GM12878 (cell line): Measurements from ENCODE around the gene TNRC6B. TPM values are rescaled to one million over a fixed set of nuclear protein-coding genes. Genes with fewer than 3 reads are reported as not detected.
A peak's percentile ranks its signal among the peaks of the same experiment; 100 is the strongest.

Experiments
- CREB1 ChIP-seq: IDR thresholded peaks from 2 replicates; pipeline ENCODE4 v1.6.1; 2012; ENCODE audit warnings: low read depth, mild to moderate bottlenecking, inconsistent platforms
- DPF2 ChIP-seq: fragments of 450-650 bp; IDR thresholded peaks from 2 replicates; pipeline ENCODE4 v1.6.1; 2017; ENCODE audit warnings: mild to moderate bottlenecking
- EED ChIP-seq: sonication (generic); IDR thresholded peaks from 2 replicates; pipeline ENCODE4 v1.6.1; 2016; ENCODE audit warnings: antibody characterized with exemption, low read depth
- JUNB ChIP-seq: IDR thresholded peaks from 2 replicates; pipeline ENCODE4 v1.6.1; 2016; ENCODE audit warnings: antibody characterized with exemption, mild to moderate bottlenecking
- MEF2A ChIP-seq: IDR thresholded peaks from 2 replicates; pipeline ENCODE4 v1.6.1; 2011; ENCODE audit warnings: low read depth, mild to moderate bottlenecking, low read length, moderate library complexity; ENCODE audit not compliant: insufficient read depth
- NFYA ChIP-seq: IDR thresholded peaks from 2 replicates; pipeline ENCODE4 v1.6.1; 2011; ENCODE audit warnings: low read depth, mild to moderate bottlenecking, low read length, improper control_type of control experiment, borderline replicate concordance
- NFYB ChIP-seq: IDR thresholded peaks from 2 replicates; pipeline ENCODE4 v1.6.1; 2011; ENCODE audit warnings: low read depth, mild to moderate bottlenecking, low read length, improper control_type of control experiment, moderate library complexity; ENCODE audit not compliant: insufficient read depth
- SREBF2 ChIP-seq: IDR thresholded peaks from 2 replicates; pipeline ENCODE4 v1.6.1; 2012; ENCODE audit warnings: mild to moderate bottlenecking, low read length
- polyA plus RNA-seq, 11 experiments: library from polyadenylated mRNA; depleted of rRNA in 4 of 11; unstranded in 6 of 11; stranded (reverse) in 5 of 11; fragments of >200 nt; fragmentation: Nextera tagmentation in 4 of 11; fragmentation: Illumina TruSeq in 1 of 11; extraction: Ambion mirVana in 4 of 11; extraction: Trizol in 1 of 11; gene quantifications; 1 replicate in 1 of 11; 2 replicates in 10 of 11; pipeline versions ENCODE4 v1.2.1 to v1.2.3, GENCODE V29; 2011 to 2016; ENCODE audit warnings: inconsistent platforms in 2 of 11, missing spikeins in 2 of 11, low read depth in 1 of 11
- total RNA-seq, 4 experiments: library from RNA; depleted of rRNA in 3 of 4; stranded (reverse); fragments of >200 nt in 3 of 4; fragmentation: Illumina TruSeq in 1 of 4; extraction: Trizol in 1 of 4; gene quantifications; 2 replicates each; pipeline versions ENCODE4 v1.2.1 to v1.2.3, GENCODE V29; 2013 to 2021
- TF ChIP-seq, protein P1 (sequence below): fragments of 450-650 bp; IDR thresholded peaks from 2 replicates; pipeline ENCODE4 v1.6.1; 2017; ENCODE audit warnings: mild to moderate bottlenecking, low read depth, inconsistent platforms; ENCODE audit not compliant: poor library complexity, severe bottlenecking
- TF ChIP-seq, protein P2 (sequence below): fragments of 150-350 bp; IDR thresholded peaks from 2 replicates; pipeline ENCODE4 v1.6.1; 2014; ENCODE audit warnings: mild to moderate bottlenecking, low read depth, low read length
- TF ChIP-seq, protein P3 (sequence below): fragments of 450-650 bp; formaldehyde crosslinking; IDR thresholded peaks from 2 replicates; pipeline ENCODE4 v1.4.0; 2020; ENCODE audit warnings: mild to moderate bottlenecking, moderate library complexity

The TNRC6B gene
- total and polyA plus RNA-seq, 10 of the 15 experiments (the other 5 are each of a cell fraction or from before 2014, with no cell fraction given) = 3.6 to 32.8 (median 16.4) TPM

DNA sequence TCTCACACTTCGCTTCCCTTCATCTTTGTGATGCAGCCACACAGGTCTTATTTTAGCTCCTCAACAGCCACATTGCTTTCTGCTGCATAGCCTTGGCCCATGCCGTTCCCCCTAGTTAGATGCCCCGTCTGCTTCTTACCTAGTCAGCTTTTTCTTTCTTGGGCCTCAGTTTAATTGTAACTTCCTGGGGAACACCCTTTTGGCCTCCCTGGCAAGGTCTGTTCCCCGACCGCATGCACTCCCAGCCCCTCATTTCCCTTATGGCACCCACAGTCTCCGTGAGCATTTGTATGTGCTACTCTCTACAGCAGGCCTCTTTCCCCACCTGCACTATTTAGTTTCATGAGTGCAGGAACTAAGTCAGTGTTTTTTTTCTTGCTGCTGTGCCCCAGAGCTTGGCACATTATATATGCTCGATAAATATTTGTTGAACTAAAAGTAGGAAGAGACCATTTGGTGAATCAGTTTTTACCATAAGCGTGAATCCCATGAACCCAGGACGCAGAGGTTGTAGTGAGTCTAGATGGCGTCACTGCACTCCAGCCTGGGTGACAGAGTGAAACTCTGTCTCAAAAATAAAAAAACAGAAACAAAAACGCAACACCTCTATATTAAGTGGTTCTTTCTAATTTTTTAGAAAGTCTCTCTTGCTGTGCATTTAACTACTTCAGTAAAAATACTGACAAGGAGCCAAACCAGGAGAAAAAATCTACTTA, 38.5 kb downstream of the TNRC6B start (continued):
- TF ChIP-seq, protein P1, sequence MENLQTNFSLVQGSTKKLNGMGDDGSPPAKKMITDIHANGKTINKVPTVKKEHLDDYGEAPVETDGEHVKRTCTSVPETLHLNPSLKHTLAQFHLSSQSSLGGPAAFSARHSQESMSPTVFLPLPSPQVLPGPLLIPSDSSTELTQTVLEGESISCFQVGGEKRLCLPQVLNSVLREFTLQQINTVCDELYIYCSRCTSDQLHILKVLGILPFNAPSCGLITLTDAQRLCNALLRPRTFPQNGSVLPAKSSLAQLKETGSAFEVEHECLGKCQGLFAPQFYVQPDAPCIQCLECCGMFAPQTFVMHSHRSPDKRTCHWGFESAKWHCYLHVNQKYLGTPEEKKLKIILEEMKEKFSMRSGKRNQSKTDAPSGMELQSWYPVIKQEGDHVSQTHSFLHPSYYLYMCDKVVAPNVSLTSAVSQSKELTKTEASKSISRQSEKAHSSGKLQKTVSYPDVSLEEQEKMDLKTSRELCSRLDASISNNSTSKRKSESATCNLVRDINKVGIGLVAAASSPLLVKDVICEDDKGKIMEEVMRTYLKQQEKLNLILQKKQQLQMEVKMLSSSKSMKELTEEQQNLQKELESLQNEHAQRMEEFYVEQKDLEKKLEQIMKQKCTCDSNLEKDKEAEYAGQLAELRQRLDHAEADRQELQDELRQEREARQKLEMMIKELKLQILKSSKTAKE = peak; percentile 62
- TF ChIP-seq NFYB = no peak
- TF ChIP-seq JUNB = no peak
- 0 out of 2 replicates have a peak, but pooled peaks have one; percentile 25 for TF ChIP-seq DPF2
- no peak for TF ChIP-seq NFYA
- TF ChIP-seq, protein P2, sequence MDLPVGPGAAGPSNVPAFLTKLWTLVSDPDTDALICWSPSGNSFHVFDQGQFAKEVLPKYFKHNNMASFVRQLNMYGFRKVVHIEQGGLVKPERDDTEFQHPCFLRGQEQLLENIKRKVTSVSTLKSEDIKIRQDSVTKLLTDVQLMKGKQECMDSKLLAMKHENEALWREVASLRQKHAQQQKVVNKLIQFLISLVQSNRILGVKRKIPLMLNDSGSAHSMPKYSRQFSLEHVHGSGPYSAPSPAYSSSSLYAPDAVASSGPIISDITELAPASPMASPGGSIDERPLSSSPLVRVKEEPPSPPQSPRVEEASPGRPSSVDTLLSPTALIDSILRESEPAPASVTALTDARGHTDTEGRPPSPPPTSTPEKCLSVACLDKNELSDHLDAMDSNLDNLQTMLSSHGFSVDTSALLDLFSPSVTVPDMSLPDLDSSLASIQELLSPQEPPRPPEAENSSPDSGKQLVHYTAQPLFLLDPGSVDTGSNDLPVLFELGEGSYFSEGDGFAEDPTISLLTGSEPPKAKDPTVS = no peak
- TF ChIP-seq, protein P3, sequence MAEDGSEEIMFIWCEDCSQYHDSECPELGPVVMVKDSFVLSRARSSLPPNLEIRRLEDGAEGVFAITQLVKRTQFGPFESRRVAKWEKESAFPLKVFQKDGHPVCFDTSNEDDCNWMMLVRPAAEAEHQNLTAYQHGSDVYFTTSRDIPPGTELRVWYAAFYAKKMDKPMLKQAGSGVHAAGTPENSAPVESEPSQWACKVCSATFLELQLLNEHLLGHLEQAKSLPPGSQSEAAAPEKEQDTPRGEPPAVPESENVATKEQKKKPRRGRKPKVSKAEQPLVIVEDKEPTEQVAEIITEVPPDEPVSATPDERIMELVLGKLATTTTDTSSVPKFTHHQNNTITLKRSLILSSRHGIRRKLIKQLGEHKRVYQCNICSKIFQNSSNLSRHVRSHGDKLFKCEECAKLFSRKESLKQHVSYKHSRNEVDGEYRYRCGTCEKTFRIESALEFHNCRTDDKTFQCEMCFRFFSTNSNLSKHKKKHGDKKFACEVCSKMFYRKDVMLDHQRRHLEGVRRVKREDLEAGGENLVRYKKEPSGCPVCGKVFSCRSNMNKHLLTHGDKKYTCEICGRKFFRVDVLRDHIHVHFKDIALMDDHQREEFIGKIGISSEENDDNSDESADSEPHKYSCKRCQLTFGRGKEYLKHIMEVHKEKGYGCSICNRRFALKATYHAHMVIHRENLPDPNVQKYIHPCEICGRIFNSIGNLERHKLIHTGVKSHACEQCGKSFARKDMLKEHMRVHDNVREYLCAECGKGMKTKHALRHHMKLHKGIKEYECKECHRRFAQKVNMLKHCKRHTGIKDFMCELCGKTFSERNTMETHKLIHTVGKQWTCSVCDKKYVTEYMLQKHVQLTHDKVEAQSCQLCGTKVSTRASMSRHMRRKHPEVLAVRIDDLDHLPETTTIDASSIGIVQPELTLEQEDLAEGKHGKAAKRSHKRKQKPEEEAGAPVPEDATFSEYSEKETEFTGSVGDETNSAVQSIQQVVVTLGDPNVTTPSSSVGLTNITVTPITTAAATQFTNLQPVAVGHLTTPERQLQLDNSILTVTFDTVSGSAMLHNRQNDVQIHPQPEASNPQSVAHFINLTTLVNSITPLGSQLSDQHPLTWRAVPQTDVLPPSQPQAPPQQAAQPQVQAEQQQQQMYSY = no peak
- TF ChIP-seq MEF2A = 0 out of 2 replicates have a peak, but pooled peaks have one; percentile 28
- peak; percentile 79; the same call in 1 of the 2 replicates for TF ChIP-seq CREB1
- peak; percentile 73 for TF ChIP-seq EED
- no peak for TF ChIP-seq SREBF2
